Activated CD4-positive, alpha-beta memory T cell treated with anti-CD3 and anti-CD28 coated beads, Interleukin-2, amount 10 ng/mL, durations not matched to agents 7 days and 5 days (primary cell): ENCODE results near the gene PRSS12. TPM values are rescaled to one million over a fixed set of nuclear protein-coding genes. Genes with fewer than 3 reads are reported as not detected.
A peak's percentile ranks its signal among the peaks of the same experiment; 100 is the strongest.

Experiments
- CTCF ChIA-PET: fragments of 350-600 bp; sonication (Branson Sonifier 250); formaldehyde crosslinking; loops from one replicate; lab custom pipeline; 2021; ENCODE audit warnings: antibody characterized with exemption, inconsistent platforms; lab: Charles Lee
- POLR2A ChIA-PET: fragments of 350-600 bp; sonication (Branson Sonifier 250); formaldehyde crosslinking; loops from one replicate; lab custom pipeline; 2021; ENCODE audit warnings: antibody characterized with exemption; lab: Charles Lee
- DNase-seq: peaks from one replicate; pipeline ENCODE4 v3.0.0-alpha.2; 2020
- H3K27ac Mint-ChIP-seq: one replicate; pipeline ENCODE4 v1.8.0; 2021; ENCODE audit warnings: mild to moderate bottlenecking, mixed read lengths
- H3K27me3 Mint-ChIP-seq: one replicate; pipeline ENCODE4 v1.8.0; 2021; ENCODE audit warnings: mixed read lengths
- H3K36me3 Mint-ChIP-seq: one replicate; pipeline ENCODE4 v1.8.0; 2021; ENCODE audit warnings: low read depth, mixed read lengths
- H3K4me1 Mint-ChIP-seq: one replicate; pipeline ENCODE4 v1.8.0; 2021; ENCODE audit warnings: mixed read lengths
- H3K4me3 Mint-ChIP-seq: one replicate; pipeline ENCODE4 v1.8.0; 2021; ENCODE audit warnings: mild to moderate bottlenecking, mixed read lengths
- H3K9me3 Mint-ChIP-seq: one replicate; pipeline ENCODE4 v1.8.0; 2021; ENCODE audit warnings: mixed read lengths
- total RNA-seq, 2 experiments: library from RNA; stranded (reverse); gene quantifications; one replicate each; pipeline ENCODE4 v1.2.3, GENCODE V29; 2021

PRSS12 gene
- total RNA-seq, 2 experiments from 2014 or later: not detected

DNA sequence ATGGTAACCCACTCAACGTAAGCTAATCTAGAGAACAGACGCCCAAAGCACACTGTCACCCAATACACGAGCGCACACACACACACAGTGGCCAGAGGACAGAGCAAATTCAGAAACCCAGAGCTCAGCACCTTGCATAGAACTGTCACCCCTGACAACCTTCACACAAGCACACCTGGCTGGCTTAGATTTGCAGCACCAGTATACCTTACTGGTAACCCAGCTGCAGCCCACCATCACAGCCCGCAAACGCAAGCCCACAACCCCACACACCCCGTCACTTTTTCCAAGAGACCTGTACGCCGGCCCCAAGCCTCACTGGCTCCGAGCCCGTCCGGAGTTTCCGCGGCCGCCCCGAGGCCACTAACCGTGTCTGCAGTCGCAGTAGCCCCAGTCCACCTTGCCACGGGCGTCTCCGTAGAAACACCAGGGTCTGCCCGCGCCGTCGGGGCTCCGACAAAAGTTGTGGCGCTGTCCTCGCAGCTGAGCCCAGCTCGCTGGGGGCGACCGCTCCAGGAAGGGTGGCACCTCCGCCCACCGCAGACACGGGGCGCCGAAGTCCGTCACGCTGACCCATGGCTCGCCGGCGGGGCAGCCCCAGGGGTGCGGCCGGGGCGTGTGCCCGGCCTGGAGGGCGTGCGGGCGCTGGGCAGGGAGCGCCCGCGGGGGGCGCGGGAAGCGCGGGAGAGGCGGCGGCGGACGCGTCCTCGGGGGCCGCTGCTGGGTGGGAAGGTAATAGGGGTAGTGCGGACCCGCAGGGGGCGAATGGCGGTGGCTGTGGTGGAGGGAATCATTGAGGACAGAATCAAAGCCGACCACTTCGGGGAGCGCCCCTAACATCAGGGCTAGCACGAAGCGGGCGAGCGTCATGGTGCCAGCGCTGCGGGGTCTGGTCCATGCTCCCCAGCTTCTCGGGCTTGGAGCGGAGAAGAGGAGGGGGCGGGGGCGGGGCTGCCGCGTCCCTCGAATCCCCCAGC, 664 bp downstream of the PRSS12 start:
- Mint-ChIP-seq H3K36me3 (peaks cover 5% of the 10 kb centered on the region), H3K27ac (peak overlapping the region; percentile 29), H3K27me3 (peaks cover 67% of the 10 kb centered on the region), H3K4me1 (peaks cover 11% of the 10 kb centered on the region), H3K4me3 (peak overlapping the region; percentile 52), H3K9me3 (no peaks in the 10 kb centered on the region)
- no peak for DNase-seq
- CTCF ChIA-PET: interaction anchor here (1.0 to 2.3 kb wide), 20 partner anchors 9 to 502 kb away, joined by 3 to 15 read pairs (median 6); partner anchors contain the start of gene METTL14
- POLR2A ChIA-PET: interaction anchor here (1.1 kb wide), 1 partner anchor 9 kb away, joined by 3 read pairs; no protein-coding TSS in a partner anchor

- H3K27ac Mint-ChIP-seq: no peak overlapping the region
- POLR2A ChIA-PET: no interaction called here
- peaks cover 64% of the 10 kb centered on the region for H3K27me3 Mint-ChIP-seq
- CTCF ChIA-PET: interaction anchor here (1.7 kb wide), 1 partner anchor 37 kb away, joined by 5 read pairs; no protein-coding TSS in a partner anchor
- H3K9me3 Mint-ChIP-seq: no peaks in the 10 kb centered on the region
- peaks cover 11% of the 10 kb centered on the region for H3K4me1 Mint-ChIP-seq
- no peak overlapping the region for H3K4me3 Mint-ChIP-seq
- DNase-seq: no peak
- H3K36me3 Mint-ChIP-seq: peaks cover 5% of the 10 kb centered on the region
Measured at GRCh38 chr4:118350961-118351360, 1.8 kb downstream of the PRSS12 start.

GRCh38 chr4:118348886-118349285, 3.9 kb downstream of the PRSS12 start:
- Mint-ChIP-seq H3K36me3 (peaks cover 5% of the 10 kb centered on the region), H3K27me3 (peaks cover 53% of the 10 kb centered on the region), H3K27ac (no peak overlapping the region), H3K4me3 (no peak overlapping the region), H3K9me3 (no peaks in the 10 kb centered on the region), H3K4me1 (peaks cover 11% of the 10 kb centered on the region)
- POLR2A ChIA-PET: no interaction called here
- DNase-seq: no peak
- CTCF ChIA-PET: no interaction called here

GRCh38 chr4:118346495-118346894, 6.3 kb downstream of the PRSS12 start:
- no peak for DNase-seq
- no peak overlapping the region for H3K4me3 Mint-ChIP-seq
- H3K36me3 Mint-ChIP-seq: peaks cover under 1% of the 10 kb centered on the region
- peaks cover 43% of the 10 kb centered on the region for H3K27me3 Mint-ChIP-seq
- H3K27ac Mint-ChIP-seq: no peak overlapping the region
- peaks cover 1% of the 10 kb centered on the region for H3K4me1 Mint-ChIP-seq
- CTCF ChIA-PET: interaction anchor here (1.4 kb wide), 1 partner anchor 17 kb away, joined by 4 read pairs; no protein-coding TSS in a partner anchor
- POLR2A ChIA-PET: no interaction called here
- no peaks in the 10 kb centered on the region for H3K9me3 Mint-ChIP-seq

- Mint-ChIP-seq H3K27ac (no peak overlapping the region), H3K9me3 (no peaks in the 10 kb centered on the region), H3K4me1 (no peaks in the 10 kb centered on the region), H3K36me3 (no peaks in the 10 kb centered on the region), H3K4me3 (no peak overlapping the region), H3K27me3 (peaks cover 36% of the 10 kb centered on the region)
- ChIA-PET CTCF (no interaction called here), POLR2A (no interaction called here)
- no peak for DNase-seq
Measured at GRCh38 chr4:118345813-118346212, 7.0 kb downstream of the PRSS12 start.

GRCh38 chr4:118344801-118345200, 8.0 kb downstream of the PRSS12 start:
- DNase-seq: no peak
- CTCF ChIA-PET: interaction anchor here (2.8 kb wide), 1 partner anchor 8 kb away, joined by 7 read pairs; the partner anchor contains the start of gene PRSS12
- no peak overlapping the region for H3K27ac Mint-ChIP-seq
- no peaks in the 10 kb centered on the region for H3K4me1 Mint-ChIP-seq
- POLR2A ChIA-PET: no interaction called here
- no peak overlapping the region for H3K4me3 Mint-ChIP-seq
- H3K9me3 Mint-ChIP-seq: no peaks in the 10 kb centered on the region
- no peaks in the 10 kb centered on the region for H3K36me3 Mint-ChIP-seq
- peaks cover 29% of the 10 kb centered on the region for H3K27me3 Mint-ChIP-seq

GRCh38 chr4:118343501-118343900, 9.3 kb downstream of the PRSS12 start:
- Mint-ChIP-seq H3K4me3 (no peak overlapping the region), H3K9me3 (no peaks in the 10 kb centered on the region), H3K36me3 (no peaks in the 10 kb centered on the region), H3K27me3 (peaks cover 24% of the 10 kb centered on the region), H3K27ac (no peak overlapping the region), H3K4me1 (no peaks in the 10 kb centered on the region)
- ChIA-PET POLR2A (no interaction called here), CTCF (interaction anchor here (2.8 kb wide), 1 partner anchor 9 kb away, joined by 7 read pairs; the partner anchor contains the start of gene PRSS12)
- no peak for DNase-seq

DNA sequence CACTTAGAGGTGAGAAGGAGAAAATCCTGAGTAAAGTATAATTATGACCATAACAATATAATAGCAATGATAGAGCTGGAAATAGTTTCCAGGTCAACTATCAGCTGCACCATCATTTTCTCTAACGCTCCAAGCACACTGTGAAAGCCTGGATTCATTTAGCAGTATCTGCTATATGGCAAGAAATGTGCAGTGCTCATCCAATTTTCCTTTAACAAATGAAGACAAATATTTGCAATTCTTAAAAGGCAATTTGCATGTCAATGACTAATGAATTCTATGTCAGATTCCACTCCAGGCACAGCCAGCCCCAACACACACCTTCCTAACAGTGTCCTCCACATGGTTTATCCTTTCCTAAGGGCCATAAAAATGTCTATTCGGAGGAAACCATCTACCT, 12.7 kb downstream of the PRSS12 start:
- Mint-ChIP-seq H3K9me3 (no peaks in the 10 kb centered on the region), H3K27me3 (peaks cover 16% of the 10 kb centered on the region), H3K4me1 (no peaks in the 10 kb centered on the region), H3K4me3 (no peak overlapping the region), H3K36me3 (no peaks in the 10 kb centered on the region), H3K27ac (no peak overlapping the region)
- ChIA-PET CTCF (interaction anchor here (1.7 kb wide), 1 partner anchor 13 kb away, joined by 6 read pairs; the partner anchor contains the start of gene PRSS12), POLR2A (no interaction called here)
- no peak for DNase-seq

DNA sequence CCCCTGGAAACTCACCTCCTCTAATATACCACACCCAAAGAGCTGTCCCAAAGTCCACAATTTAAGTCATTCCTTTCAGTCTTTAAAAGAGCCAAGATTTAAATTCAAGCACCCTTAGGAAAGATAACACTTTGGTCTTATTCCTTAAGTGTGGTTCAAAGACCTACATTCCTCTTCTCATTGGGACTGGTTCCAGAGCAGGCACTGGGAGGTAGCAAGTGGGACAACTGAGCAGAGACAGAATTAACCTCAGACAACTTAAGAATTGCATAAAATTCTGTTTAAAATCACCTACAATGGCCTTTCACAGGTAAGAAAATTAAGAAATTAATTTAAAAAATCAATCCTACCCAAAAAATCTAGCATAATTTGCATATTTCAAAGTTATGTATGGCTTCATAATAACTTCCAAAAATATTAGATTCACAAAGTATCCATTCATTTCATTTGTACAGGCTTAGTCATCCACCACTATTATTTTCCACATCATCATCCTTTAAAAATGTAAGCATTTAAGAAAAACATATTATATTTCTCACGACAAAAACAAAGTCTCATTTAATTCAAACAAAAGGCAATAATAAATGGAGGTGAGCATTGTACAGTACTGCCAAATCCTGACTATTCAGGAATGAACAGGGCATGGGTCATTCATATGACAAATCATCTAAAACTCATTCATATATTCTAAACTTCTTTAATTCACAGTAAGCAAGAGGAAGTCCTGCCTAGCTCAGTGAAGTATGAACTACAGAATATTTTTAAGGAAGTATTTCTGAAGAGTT, 13.6 kb downstream of the PRSS12 start:
- no peak for DNase-seq
- Mint-ChIP-seq H3K4me3 (no peak overlapping the region), H3K27me3 (peaks cover 11% of the 10 kb centered on the region), H3K9me3 (no peaks in the 10 kb centered on the region), H3K36me3 (no peaks in the 10 kb centered on the region), H3K4me1 (no peaks in the 10 kb centered on the region), H3K27ac (no peak overlapping the region)
- ChIA-PET CTCF (no interaction called here), POLR2A (no interaction called here)

DNA sequence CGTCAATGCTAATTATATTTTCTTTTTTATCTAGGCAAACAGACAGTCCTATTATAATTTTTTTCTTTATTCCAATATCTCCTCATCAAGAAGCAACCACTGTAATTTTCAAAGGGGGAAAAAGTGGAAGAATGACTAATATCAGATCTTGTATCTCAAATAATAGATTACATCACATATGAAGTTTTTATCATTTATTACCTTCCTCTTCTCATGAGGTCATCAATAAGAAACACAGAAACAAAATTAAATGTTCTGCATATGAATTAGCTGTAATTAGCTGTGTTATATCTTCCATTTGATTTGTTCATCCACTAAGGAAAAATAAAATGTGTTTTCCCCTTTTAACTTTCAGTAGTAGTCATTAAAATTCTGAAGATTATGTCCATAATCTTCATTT, 14.3 kb downstream of the PRSS12 start:
- ChIA-PET POLR2A (no interaction called here), CTCF (no interaction called here)
- DNase-seq: no peak
- H3K27ac Mint-ChIP-seq: no peak overlapping the region
- H3K9me3 Mint-ChIP-seq: no peaks in the 10 kb centered on the region
- H3K4me1 Mint-ChIP-seq: no peaks in the 10 kb centered on the region
- no peak overlapping the region for H3K4me3 Mint-ChIP-seq
- H3K27me3 Mint-ChIP-seq: peaks cover 11% of the 10 kb centered on the region
- no peaks in the 10 kb centered on the region for H3K36me3 Mint-ChIP-seq

DNA sequence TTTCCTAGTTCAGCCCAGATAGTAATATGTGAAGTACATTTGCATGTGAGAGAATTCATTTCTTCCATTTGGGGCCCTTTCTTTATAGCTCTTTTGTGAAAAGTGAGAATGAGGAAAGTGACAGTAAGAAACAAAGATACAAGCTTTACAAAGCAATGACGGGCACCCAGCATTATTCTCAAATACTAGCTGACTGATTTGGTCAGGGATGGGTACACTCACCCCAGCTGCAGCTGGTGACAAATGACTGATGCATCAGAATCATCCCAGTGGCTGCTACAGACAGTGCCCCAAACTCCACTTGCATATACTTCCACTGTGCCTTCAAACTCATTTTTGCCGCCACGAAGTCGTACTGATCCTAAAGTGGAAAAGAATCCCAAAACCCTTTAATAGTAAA, 14.8 kb downstream of the PRSS12 start:
- ChIA-PET CTCF (no interaction called here), POLR2A (no interaction called here)
- H3K27me3 Mint-ChIP-seq: peaks cover 9% of the 10 kb centered on the region
- H3K4me3 Mint-ChIP-seq: no peak overlapping the region
- DNase-seq: no peak
- no peaks in the 10 kb centered on the region for H3K9me3 Mint-ChIP-seq
- H3K27ac Mint-ChIP-seq: no peak overlapping the region
- H3K36me3 Mint-ChIP-seq: no peaks in the 10 kb centered on the region
- H3K4me1 Mint-ChIP-seq: no peaks in the 10 kb centered on the region

- POLR2A ChIA-PET: no interaction called here
- DNase-seq: no peak
- Mint-ChIP-seq H3K4me3 (no peak overlapping the region), H3K9me3 (no peaks in the 10 kb centered on the region), H3K4me1 (no peaks in the 10 kb centered on the region), H3K36me3 (no peaks in the 10 kb centered on the region), H3K27me3 (peaks cover 7% of the 10 kb centered on the region), H3K27ac (no peak overlapping the region)
- CTCF ChIA-PET: interaction anchor here (1.7 kb wide), 1 partner anchor 17 kb away, joined by 4 read pairs; the partner anchor contains the start of gene PRSS12
Measured at GRCh38 chr4:118335774-118336173, 17.0 kb downstream of the PRSS12 start.

GRCh38 chr4:118335324-118335723, 17.5 kb downstream of the PRSS12 start:
- H3K27me3 Mint-ChIP-seq: peaks cover 7% of the 10 kb centered on the region
- ChIA-PET CTCF (no interaction called here), POLR2A (no interaction called here)
- no peak for DNase-seq
- no peaks in the 10 kb centered on the region for H3K4me1 Mint-ChIP-seq
- no peak overlapping the region for H3K4me3 Mint-ChIP-seq
- no peak overlapping the region for H3K27ac Mint-ChIP-seq
- no peaks in the 10 kb centered on the region for H3K9me3 Mint-ChIP-seq
- H3K36me3 Mint-ChIP-seq: no peaks in the 10 kb centered on the region
